Jurkat, Clone E6-1 (cell line): Measurements from ENCODE around the gene C12orf60.
A peak's percentile ranks its signal among the peaks of the same experiment; 100 is the strongest.

Experiments used
- DNase-seq: peaks from one replicate; pipeline ENCODE4 v3.0.0-alpha.2; 2011; ENCODE audit warnings: low read depth, low spot score
- H3K4me3 ChIP-seq: 2 replicates; pipeline ENCODE4 v1.5.1; 2011; ENCODE audit warnings: mild to moderate bottlenecking, low read length, control low read depth, moderate library complexity

C12orf60 gene

GRCh38 chr12:14826491-14826890 is 23.0 kb downstream of the C12orf60 start:
- no peak for DNase-seq

GRCh38 chr12:14827043-14827442 is 23.6 kb downstream of the C12orf60 start:
- H3K4me3 ChIP-seq, result no peak overlapping the region
- no peak for DNase-seq

More at GRCh38 chr12:14826491-14826890, 23.0 kb downstream of the C12orf60 start:
- no peak overlapping the region for H3K4me3 ChIP-seq

GRCh38 chr12:14828892-14829291 is 25.4 kb downstream of the C12orf60 start:
- peak; percentile 28 for DNase-seq
- H3K4me3 ChIP-seq, result no peak overlapping the region

GRCh38 chr12:14833336-14833735 is 29.9 kb downstream of the C12orf60 start:
- DNase-seq, result no peak
- no peak overlapping the region for H3K4me3 ChIP-seq

GRCh38 chr12:14833952-14834351 is 30.5 kb downstream of the C12orf60 start:
- H3K4me3 ChIP-seq, result no peak overlapping the region
- no peak for DNase-seq

GRCh38 chr12:14834509-14834908 is 31.0 kb downstream of the C12orf60 start:
- no peak for DNase-seq
- no peak overlapping the region for H3K4me3 ChIP-seq

- no peak for DNase-seq
- H3K4me3 ChIP-seq, result no peak overlapping the region
These were observed 33.1 kb downstream of the C12orf60 start for GRCh38 chr12:14836336-14837210.

GRCh38 chr12:14839262-14839661 is 35.8 kb downstream of the C12orf60 start:
- DNase-seq, result no peak
- no peak overlapping the region for H3K4me3 ChIP-seq

GRCh38 chr12:14840616-14841015 is 37.1 kb downstream of the C12orf60 start:
- no peak overlapping the region for H3K4me3 ChIP-seq
- no peak for DNase-seq

- DNase-seq, result no peak
- H3K4me3 ChIP-seq, result no peak overlapping the region
These were observed 38.3 kb downstream of the C12orf60 start for GRCh38 chr12:14841761-14842160.

GRCh38 chr12:14842315-14842714 is 38.8 kb downstream of the C12orf60 start:
- H3K4me3 ChIP-seq, result no peak overlapping the region
- DNase-seq, result no peak

GRCh38 chr12:14843425-14843887 is 40.0 kb downstream of the C12orf60 start, which contains the start of gene ART4:
Gene ART4 (minus strand): TSS chr12:14843526. CDS start chr12:14843113, 413 bp downstream.
- DNase-seq, result no peak
- H3K4me3 ChIP-seq, result no peak within 1 kb of the TSS

GRCh38 chr12:14844401-14844800 is 40.9 kb downstream of the C12orf60 start:
- DNase-seq, result no peak
- no peak overlapping the region for H3K4me3 ChIP-seq

- DNase-seq, result peak; percentile 31
- no peak overlapping the region for H3K4me3 ChIP-seq
These were observed 41.9 kb downstream of the C12orf60 start for GRCh38 chr12:14845350-14845750.

- no peak overlapping the region for H3K4me3 ChIP-seq
- DNase-seq, result no peak
These were observed 42.6 kb downstream of the C12orf60 start for GRCh38 chr12:14846042-14846587.

GRCh38 chr12:14846876-14847580 is 43.6 kb downstream of the C12orf60 start:
- DNase-seq, result no peak
- no peak overlapping the region for H3K4me3 ChIP-seq

GRCh38 chr12:14849661-14850060 is 46.2 kb downstream of the C12orf60 start:
- no peak overlapping the region for H3K4me3 ChIP-seq
- DNase-seq, result no peak

- DNase-seq, result no peak
- H3K4me3 ChIP-seq, result no peak overlapping the region
These were observed 47.6 kb downstream of the C12orf60 start for GRCh38 chr12:14850929-14851663.

GRCh38 chr12:14852880-14853279 is 49.4 kb downstream of the C12orf60 start:
- no peak overlapping the region for H3K4me3 ChIP-seq
- DNase-seq, result no peak
